Panc1 (cell line): ENCODE data around the gene KIF2B. TPM values are rescaled to one million over a fixed set of nuclear protein-coding genes. Genes with fewer than 3 reads are reported as not detected.

Experiments used
- ATAC-seq: fragments of 200-7000 bp; cut with Tn5 transposase; 2 replicates; pipeline ENCODE4 v1.9.1; 2020; ENCODE audit warnings: mild to moderate bottlenecking, moderate library complexity
- Bru-seq: library from RNA; stranded (reverse); fragments of 400-500 nt; gene quantifications from one replicate; lab custom pipeline; 2021; lab: Mats Ljungman, UMichigan
- BruChase-seq, 2 experiments: library from RNA; stranded (reverse); fragments of 400-500 nt; gene quantifications; one replicate each; lab custom pipeline; 2021; lab: Mats Ljungman, UMichigan
- BruUV-seq: library from RNA; stranded (reverse); fragments of 400-500 nt; replicated peaks from 2 replicates; lab custom pipeline; 2021; lab: Mats Ljungman, UMichigan
- CTCF ChIA-PET: fragments of 300-600 bp; sonication (Branson Sonifier 250); formaldehyde crosslinking; loops from one replicate; lab custom pipeline; 2022; ENCODE audit warnings: antibody characterized with exemption; lab: Charles Lee
- POLR2A ChIA-PET: fragments of 300-600 bp; sonication (Branson Sonifier 250); formaldehyde crosslinking; loops from one replicate; lab custom pipeline; 2022; ENCODE audit warnings: antibody characterized with exemption; lab: Charles Lee
- DNase-seq: peaks from one replicate; pipeline ENCODE4 v3.0.0-alpha.2; 2010; ENCODE audit warnings: low read depth, low spot score
- H3K27ac ChIP-seq: 2 replicates; pipeline ENCODE4 v1.5.1; 2011; ENCODE audit warnings: mild to moderate bottlenecking, low read length, inconsistent platforms
- H3K27me3 ChIP-seq: fragments of 200-500 bp; sonication (Bioruptor generic); 2 replicates; pipeline ENCODE4 v1.6.0; 2014; ENCODE audit warnings: low read length, inconsistent platforms; ENCODE audit not compliant: control insufficient read depth, insufficient read depth
- H3K36me3 ChIP-seq: fragments of 200-500 bp; sonication (Bioruptor generic); 2 replicates; pipeline ENCODE4 v1.5.1; 2014; ENCODE audit warnings: inconsistent platforms, mild to moderate bottlenecking, low read length, moderate library complexity; ENCODE audit not compliant: control insufficient read depth, insufficient read depth
- H3K4me1 ChIP-seq: 2 replicates; pipeline ENCODE4 v1.5.1; 2011; ENCODE audit warnings: inconsistent platforms, mild to moderate bottlenecking, low read length, moderate library complexity; ENCODE audit not compliant: control insufficient read depth, insufficient read depth
- H3K4me3 ChIP-seq, 2 experiments: 2 replicates each; pipeline ENCODE4 v1.5.1; 2011 to 2012; ENCODE audit warnings: low read depth in 2 of 2, low read length in 2 of 2, mild to moderate bottlenecking in 2 of 2, inconsistent platforms in 1 of 2, moderate library complexity in 1 of 2
- H3K9me3 ChIP-seq: fragments of 200-500 bp; sonication (Bioruptor generic); 2 replicates; pipeline ENCODE4 v1.5.1; 2014; ENCODE audit warnings: low read depth, mild to moderate bottlenecking, inconsistent platforms, low read length, moderate library complexity; ENCODE audit not compliant: control insufficient read depth, insufficient read depth
- CTCF ChIP-seq: fragments of 450-650 bp; IDR thresholded peaks from 2 replicates; pipeline ENCODE4 v1.5.1; 2017; ENCODE audit warnings: mild to moderate bottlenecking
- POLR2AphosphoS5 ChIP-seq: IDR thresholded peaks from 2 replicates; pipeline ENCODE4 v1.6.1; 2012; ENCODE audit warnings: mild to moderate bottlenecking, low read depth, low read length, moderate library complexity
- REST ChIP-seq, 2 experiments: IDR thresholded peaks; 2 replicates each; pipeline ENCODE4 v1.6.1; 2011 to 2012; ENCODE audit warnings: low read depth in 2 of 2, control low read depth in 1 of 2, low read length in 1 of 2, mild to moderate bottlenecking in 1 of 2, moderate library complexity in 1 of 2; ENCODE audit not compliant: insufficient read depth in 1 of 2
- SIN3A ChIP-seq: IDR thresholded peaks from 2 replicates; pipeline ENCODE4 v1.6.1; 2012; ENCODE audit warnings: low read depth, mild to moderate bottlenecking, low read length, moderate library complexity, borderline replicate concordance; ENCODE audit not compliant: insufficient read depth
- TCF7L2 ChIP-seq: IDR thresholded peaks from 2 replicates; pipeline ENCODE4 v1.6.1; 2011; ENCODE audit warnings: mild to moderate bottlenecking, low read depth, low read length, inconsistent platforms
- in situ Hi-C: cut with HindIII; loops from 2 replicates; pipeline ENCODE4 v1.10.0; 2016; ENCODE audit warnings: low sequenced_read_pairs, low pct_unique_long_range_greater_than_20kb
- intact Hi-C: fragments of 100-400 bp; cut with micrococcal nuclease; formaldehyde crosslinking; loops from one replicate; pipeline ENCODE4 v1.10.0; 2022; ENCODE audit not compliant: unreplicated experiment
- long read RNA-seq: library from polyadenylated mRNA; unstranded; transcript quantifications from one replicate; pipeline ENCODE4 v2.0.0, GENCODE V29; 2021; ENCODE audit not compliant: unreplicated experiment
- polyA plus RNA-seq: library from polyadenylated mRNA; unstranded; fragments of >200 nt; gene quantifications from one replicate; pipeline ENCODE4 v1.2.1, GENCODE V29; 2012; ENCODE audit warnings: missing spikeins; ENCODE audit not compliant: insufficient read length
- total RNA-seq: library from RNA; stranded (reverse); gene quantifications from one replicate; pipeline ENCODE4 v1.2.1, GENCODE V29; 2021; ENCODE audit not compliant: unreplicated experiment

Gene KIF2B
- total RNA-seq (not detected), Bru-seq, nascent RNA (not detected), BruChase-seq, experiment 1, labeled RNA remaining after a 2-hour chase (not detected), BruChase-seq, experiment 2, labeled RNA remaining after a 6-hour chase (not detected)
- not detected for polyA plus RNA-seq
- long read RNA-seq, result 0 reads

GRCh38 chr17:53822764-53823163, at the start of gene KIF2B:
TSS of gene KIF2B (plus strand) at chr17:53822927. CDS start at chr17:53823034, 107 bp downstream.
- ChIA-PET POLR2A (no interaction called here), CTCF (no interaction called here)
- ATAC-seq (no peak), DNase-seq (no peak)
- Histone ChIP-seq H3K9me3 (no peaks in the 10 kb centered on the region), H3K4me3 (no peak within 1 kb of the TSS), H3K36me3 (no peaks in the 10 kb centered on the region), H3K4me1 (no peaks in the 10 kb centered on the region), H3K27ac (no peak within 1 kb of the TSS), H3K27me3 (no peaks in the 10 kb centered on the region)
- BruUV-seq, result no TSS peak
- intact Hi-C loops (no loop called here), in situ Hi-C loops (no loop called here)
- TF ChIP-seq CTCF (no peak), TCF7L2 (no peak), POLR2AphosphoS5 (no peak), SIN3A (no peak), REST (IDR thresholded peaks at IDR 0.05; ENCODE audit: insufficient read depth in 1 of 2, low read depth in 2 of 2, low read length in 1 of 2) (no peak)

GRCh38 chr17:53780320-53780719, 42.4 kb upstream of the KIF2B start:
- ChIA-PET POLR2A (no interaction called here), CTCF (no interaction called here)
- Histone ChIP-seq H3K9me3 (no peaks in the 10 kb centered on the region), H3K36me3 (no peaks in the 10 kb centered on the region), H3K27ac (no peak overlapping the region), H3K27me3 (no peaks in the 10 kb centered on the region), H3K4me1 (no peaks in the 10 kb centered on the region), H3K4me3 (no peak overlapping the region)
- in situ Hi-C loops, result no loop called here
- intact Hi-C loops, result no loop called here
- BruUV-seq, result no TSS peak
- ATAC-seq (no peak), DNase-seq (no peak)
- TF ChIP-seq CTCF (no peak), POLR2AphosphoS5 (no peak), SIN3A (no peak), REST (IDR thresholded peaks at IDR 0.05; ENCODE audit: insufficient read depth in 1 of 2, low read depth in 2 of 2, low read length in 1 of 2) (no peak), TCF7L2 (no peak)
